Stimulated activated CD8-positive, alpha-beta memory T cell treated with anti-CD3 and anti-CD28 coated beads, Interleukin-7, amount 100 ng/mL, for 4 hours (primary cell): Measurements from ENCODE around the gene ZNF70.

Experiments used
- DNase-seq, 2 donors: peaks; one replicate each; pipeline ENCODE4 v3.0.0-alpha.2; 2020; ENCODE audit warnings: low read depth in 2 of 2

ZNF70 gene

GRCh38 chr22:23692598-23693291 is 58.2 kb downstream of the ZNF70 start:
- DNase-seq = no peak

DNA sequence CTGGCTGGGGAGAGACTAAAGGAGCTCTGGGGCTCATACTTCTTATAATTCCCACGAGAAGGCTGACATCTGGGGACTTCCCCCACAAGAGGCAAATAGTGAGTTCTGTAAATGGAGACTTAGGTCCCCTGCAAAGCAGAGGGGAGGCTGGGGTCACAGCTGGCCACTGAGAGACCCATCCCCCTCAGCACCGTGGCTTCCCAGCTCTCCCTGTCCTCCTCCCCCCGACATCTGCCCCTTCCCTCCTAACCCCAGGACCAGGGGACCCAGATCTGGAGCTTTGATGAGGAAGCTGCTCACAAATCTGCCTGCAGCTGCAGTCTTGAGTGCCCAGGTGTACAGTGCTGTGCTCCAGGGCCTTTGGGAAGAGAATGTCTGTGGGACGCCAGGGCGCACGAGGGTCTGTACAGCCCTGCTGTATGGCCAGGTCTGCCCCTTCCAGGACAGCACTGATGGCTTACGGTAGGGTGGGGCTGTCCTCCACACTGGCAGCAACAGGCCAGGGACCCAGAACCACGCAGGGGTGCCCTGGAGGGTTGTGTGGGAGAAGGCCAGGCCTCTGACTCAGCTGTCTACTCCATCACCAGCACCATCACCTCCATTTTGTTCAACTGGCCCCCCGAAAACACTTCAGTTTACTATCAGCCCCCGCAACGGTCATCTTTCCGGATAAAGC is 59.0 kb downstream of the ZNF70 start:
- no peak for DNase-seq

DNA sequence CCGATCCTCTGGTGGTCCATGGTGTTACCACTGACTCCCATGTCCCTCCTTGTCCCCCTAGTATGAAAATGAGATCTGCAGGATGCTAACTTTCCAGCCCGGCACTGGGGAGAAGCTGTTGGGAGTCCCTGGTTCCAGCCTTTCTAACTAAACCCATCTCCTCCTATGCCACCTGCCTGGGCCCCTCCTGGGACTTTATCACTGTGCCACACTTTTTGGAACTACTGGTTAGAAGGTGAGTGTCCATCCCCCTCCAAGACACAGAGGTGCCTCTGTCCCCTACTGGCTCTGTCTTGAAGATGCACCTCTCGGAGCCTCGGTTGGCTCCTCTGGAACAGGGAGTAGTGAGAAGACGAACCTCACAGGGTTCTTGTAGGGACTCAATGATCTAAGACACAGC is 60.2 kb downstream of the ZNF70 start, which contains the start of gene RGL4:
Gene RGL4 (plus strand): TSS at position 301 of the 400 bp plus-strand sequence. CDS start 1,018 bp downstream, outside the sequence.
- DNase-seq = no peak

DNA sequence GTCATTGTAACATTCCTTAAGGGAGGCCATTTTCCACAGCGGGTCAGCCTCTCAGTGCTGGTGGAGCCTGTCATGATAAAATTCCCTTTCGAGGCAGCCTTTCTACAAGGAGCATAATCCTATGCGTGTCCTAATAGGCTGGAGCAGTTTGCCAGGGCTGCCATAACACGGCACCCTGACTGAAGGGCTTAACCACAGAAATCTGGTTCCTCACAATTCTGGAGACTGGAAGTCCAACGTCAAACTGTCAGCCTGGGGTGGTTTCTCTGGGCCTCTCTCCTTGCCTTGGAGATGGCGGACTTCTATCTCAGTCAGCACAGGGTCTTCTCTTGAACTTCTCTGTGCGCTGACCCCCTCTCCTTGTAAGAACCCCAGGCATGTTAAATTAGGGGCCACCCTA is 61.5 kb downstream of the ZNF70 start:
- DNase-seq = no peak
